ENCODE data around the gene SAMD13.
A peak's percentile ranks its signal among the peaks of the same experiment; 100 is the strongest.

SAMD13 gene

DNA sequence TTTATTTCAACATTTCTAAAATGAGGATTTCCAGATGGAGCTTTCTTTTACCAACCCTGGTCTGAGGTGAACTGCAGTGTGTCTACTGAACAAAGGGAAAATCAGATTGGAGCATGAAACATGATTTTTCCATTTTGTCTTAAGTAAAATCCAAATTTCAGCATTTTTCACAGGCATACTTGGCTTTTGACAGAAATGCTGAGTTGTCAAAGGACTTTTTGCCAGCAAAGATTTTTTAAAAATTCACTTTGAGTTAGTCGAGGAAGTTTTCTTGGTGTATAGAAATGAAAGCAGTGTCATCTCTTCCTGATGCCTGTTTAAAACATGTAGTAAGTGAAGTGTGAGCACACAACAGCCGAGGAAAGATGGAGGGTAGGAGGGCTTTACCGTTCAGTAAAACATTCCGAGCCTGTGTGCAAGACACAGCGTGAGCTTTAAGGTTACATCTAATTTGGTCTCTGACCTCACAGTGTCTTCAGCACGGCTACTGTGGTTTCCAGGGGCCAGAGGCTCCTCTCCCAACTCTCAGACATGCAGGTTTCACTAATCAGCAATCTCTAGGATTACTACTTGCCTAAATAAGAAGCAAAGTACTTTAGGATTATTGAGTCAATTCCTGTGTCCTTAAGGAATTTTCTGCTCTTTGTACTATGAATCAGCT is 45.9 kb downstream of the SAMD13 start:
- no peak for DNase-seq

DNA sequence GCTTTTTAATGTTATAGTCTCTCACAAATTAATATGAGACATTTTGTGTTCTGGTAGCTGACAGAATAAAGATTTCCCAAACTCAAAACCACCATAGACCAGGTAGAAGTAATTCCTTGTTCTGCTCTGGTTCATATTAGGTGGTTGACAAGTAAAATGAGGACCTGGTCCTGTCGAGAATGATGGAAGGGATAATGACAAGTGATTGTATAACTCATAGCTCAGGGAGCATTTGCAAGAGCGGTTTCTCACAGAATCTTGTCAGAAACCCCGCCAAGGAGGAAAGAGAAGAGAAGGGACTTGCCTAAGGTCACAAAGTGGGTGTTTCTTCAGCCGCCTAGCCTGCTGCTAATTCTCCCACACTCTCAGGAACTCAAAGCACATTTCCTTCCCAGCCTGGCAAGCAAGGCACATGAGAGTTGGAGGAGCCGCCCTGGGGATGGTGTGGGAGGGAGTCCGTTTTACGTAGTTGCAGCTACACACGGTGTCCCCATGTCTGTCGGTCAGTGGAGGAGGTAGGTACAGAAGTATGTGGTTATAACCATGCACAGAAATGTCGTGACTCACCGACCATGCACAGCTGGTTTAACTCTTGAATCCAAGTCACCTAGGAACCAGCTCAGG is 46.5 kb downstream of the SAMD13 start:
- DNase-seq, result no peak

DNA sequence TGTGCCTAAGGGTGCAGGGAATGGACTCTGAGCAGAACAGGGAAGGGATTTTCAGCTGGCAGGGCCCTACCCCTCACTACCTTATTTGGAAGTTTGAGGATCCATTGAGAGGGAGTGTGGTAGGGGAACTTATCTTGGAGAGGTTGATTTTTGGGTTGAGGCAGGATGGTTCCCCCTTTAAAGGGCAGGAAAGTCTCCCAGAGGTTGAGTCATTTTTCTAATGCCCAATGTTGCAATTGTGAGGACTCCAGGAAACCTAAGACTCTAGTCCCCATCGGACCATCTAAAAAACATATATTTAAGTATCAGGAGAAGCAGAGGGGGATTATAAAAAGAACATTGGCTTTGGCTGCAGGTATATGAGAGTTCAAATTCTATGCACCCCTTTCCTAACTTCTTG is 47.3 kb downstream of the SAMD13 start:
- no peak for DNase-seq

DNA sequence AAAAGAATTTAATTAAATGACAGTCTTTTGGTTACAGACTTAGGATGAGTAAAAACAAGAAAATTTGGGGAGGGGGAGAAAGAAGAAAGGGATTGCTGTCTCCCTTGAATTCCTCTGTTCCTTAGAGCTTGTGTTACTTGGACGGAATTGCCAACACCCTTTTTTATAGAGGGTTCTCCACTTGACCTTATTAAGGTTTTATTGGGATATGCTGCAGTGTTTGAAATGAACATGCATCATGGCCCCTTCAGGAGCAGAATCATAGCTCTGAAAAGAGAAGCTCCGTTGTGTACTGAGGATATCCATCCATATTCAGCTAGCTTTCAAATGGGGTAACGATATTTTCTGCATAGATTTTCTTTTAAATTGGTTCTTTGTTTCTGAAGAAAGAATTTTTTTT is 48.6 kb downstream of the SAMD13 start:
- no peak for DNase-seq

DNA sequence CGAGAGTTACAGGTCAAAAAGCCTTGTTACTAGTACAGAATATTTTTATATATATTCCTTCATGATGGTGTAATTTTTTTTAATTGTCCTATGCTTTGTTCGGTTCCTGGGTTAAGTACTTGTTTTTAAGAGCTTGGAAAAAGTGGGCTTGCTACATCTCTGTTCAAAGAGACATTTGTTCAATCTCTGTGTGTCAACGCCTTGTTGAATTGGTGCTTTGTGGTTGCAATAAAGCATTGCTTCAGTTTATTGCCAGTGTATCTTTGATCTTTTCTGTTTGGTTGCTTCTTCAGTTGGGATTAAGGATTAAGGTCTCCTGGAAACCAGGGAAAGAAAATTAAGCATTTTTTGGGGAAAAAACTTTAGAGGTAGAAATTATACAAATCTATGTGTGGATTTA is 49.0 kb downstream of the SAMD13 start:
- no peak for DNase-seq

DNA sequence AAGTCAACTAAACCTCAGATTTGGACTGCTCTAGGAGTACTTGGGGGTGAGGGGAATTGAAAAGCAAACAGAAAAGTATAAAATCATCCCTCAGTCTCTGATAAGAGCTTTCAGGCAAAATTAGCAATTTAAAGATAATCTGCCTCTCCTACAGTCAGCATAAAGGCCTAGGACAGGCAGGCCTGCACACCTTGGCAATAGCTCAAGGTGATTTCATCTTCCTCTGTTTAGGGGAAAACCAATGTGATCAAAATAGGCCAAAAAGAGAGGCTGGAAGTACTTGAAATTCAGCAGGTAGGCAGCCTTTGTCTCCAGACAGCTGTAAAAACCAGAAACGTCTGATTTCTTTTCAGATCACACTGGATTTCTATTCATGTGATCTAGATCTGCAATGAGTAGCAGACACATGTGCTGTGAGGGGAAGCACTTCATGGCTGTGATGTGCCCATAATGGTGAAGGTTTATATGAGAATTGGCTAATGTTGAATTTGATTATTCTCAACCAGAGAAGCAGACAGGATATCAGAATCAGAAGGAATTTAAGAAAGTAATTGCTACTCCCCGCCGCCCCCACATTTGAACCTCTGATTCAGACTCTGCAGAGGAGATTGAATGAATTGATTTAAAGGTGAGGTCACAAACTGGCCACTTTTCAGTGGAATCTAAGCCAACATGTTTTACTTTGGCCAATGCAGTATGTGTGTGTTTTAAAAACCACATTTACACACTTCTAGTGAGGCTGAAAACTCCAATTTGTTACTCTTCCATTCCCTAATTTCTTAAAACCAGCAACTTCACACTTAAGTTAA is 51.0 kb downstream of the SAMD13 start:
- no peak for DNase-seq

DNA sequence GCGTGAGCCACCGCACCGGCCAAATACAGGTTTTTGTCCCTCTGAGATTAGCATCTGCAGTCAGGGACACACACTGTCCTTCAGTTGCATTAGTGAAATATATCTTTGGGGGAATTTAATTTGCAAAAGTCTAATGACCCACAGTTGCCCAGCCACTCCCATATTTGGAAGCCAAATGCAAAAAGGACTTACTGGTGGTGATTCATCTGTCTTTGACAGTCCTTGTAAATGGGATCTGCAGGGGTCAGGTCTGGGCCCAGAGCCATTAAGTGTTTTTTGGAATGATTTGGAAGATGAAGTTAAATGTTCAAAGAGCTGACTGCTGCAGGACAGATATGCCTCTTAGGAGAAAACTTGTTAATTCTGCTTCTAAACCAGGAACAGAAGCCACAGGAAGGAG is 52.2 kb downstream of the SAMD13 start:
- DNase-seq, result no peak

DNA sequence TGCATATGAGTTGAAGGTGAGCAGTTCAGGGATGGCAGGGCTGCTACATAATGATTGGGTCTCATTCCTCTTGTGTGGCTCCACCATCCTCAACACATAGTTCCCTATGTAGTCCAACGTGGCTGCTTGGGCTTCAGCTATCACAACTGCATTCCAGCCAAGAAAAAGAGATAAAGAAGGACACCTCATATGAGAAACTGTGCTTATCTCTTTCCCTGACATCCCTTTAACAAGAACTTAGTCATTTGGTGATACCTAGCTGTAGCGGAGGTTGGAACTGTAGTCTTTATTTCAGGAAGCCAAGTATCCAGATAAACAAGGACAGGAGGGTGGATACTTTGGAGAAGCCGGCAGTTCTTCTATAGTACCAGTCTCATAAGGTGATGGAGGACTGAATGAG is 54.0 kb downstream of the SAMD13 start:
- DNase-seq, result no peak

DNA sequence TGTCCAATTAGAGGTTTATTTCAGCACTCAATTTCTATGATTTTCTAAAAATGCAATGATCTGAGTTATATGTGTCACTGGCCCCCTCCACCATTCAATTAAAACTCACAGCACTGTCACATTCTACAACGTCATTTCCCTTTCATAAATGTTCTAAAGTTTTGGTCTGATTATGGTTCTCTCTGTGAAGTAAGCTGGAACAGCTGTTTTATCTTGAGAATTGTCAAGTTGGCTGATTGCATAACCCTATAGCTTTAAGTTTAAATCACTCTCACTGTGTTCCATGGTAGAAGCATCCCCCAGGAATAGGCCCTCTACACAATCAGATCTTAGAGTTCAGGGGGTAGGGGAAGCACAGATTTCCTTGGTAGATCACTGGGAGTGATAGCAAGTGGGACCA is 55.4 kb downstream of the SAMD13 start:
- DNase-seq, result no peak

DNA sequence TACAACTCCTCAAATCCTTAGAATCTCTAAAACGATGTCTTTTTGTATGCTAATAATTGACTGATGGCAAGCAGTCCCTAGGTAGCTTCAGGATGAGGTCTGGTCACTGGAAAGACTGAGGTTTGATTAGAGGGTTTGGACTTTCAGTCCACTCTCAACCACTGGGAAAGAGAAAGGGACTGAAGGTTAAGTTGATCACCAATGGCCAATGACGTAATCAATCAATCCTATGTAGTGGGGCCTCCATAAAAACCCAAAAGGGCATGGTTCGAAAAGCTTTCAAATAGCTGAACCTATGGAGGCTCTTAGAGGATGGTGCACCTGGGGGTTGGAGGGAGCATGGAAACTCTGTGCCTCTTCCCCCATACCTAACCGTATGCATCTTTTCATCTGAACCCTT is 57.2 kb downstream of the SAMD13 start:
- DNase-seq, result no peak

DNA sequence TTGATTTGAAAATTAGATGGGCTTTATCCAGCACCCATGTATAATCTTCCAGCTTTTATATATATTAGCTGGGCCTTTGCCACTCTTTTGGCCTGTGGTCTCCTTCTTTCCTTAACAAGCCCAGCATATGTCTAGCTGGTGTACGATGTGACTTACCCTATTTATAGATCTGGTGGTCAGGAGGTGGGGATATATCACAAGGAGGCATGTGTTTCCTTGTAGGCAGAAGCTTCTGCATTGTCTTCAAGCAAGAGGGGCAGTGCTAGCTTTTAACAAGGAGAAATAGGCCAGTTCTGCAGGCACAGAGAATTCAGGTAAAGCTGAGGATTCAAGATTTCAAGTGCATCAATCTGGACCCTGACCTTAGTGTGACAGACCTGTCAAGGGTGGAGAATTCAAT is 58.8 kb downstream of the SAMD13 start:
- no peak for DNase-seq

DNA sequence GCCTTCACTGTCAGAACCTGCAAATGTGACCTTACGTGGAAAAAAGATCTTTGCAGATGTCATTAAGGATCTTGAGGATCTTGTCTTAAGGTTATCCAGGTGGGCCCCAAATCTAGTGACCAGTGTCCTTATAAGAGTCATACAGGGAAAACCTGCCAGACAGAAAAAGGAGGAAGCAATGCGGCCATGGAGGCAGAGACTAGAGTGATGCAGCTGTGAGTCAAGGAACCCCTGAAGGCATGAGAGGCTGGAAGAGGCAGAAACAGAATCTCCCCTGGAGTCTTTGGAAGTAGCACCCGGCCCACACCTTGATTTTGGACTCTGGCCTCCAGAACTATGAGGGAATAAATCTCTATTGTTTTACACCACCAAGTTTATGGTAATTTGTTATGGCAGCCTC is 60.3 kb downstream of the SAMD13 start:
- no peak for DNase-seq

DNA sequence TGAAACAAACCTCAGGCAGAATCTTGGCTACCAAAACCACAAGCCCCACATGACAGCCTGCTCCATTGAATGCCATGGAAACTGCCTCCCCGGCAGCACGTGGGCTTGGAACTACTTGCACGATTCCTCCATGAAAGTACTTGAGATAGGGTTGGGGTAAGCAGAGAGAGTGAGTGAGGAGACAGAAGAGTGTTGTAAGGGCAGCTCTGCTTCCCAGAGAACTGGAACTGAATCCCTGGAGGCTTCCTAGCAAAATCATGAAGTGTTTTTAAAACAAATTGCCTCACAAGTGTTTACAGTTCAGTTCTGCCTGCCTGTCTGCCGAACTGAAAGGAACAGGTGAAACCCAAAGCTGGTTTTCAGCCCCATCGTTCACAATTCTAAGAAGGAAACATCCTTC is 61.5 kb downstream of the SAMD13 start:
- peak; percentile 86 for DNase-seq

DNA sequence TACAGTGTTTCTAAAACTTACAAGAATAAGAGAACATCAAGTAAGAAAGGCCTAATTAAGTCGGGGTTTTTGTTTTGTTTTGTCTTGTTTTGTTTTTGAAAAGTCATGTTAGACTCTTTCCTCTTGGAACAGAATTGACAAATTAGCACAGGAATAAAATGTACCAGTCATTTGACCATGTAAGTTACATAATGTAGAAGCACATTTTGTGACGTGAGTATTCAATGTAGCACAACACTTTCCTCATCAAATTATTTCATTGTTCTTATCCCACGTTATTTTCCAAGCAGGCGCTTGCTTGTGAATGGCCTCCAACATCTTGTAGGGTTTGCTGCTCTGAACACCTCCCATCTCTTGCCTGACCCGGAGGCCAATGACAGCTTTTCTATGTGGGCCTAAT is 62.1 kb downstream of the SAMD13 start:
- DNase-seq, result no peak

DNA sequence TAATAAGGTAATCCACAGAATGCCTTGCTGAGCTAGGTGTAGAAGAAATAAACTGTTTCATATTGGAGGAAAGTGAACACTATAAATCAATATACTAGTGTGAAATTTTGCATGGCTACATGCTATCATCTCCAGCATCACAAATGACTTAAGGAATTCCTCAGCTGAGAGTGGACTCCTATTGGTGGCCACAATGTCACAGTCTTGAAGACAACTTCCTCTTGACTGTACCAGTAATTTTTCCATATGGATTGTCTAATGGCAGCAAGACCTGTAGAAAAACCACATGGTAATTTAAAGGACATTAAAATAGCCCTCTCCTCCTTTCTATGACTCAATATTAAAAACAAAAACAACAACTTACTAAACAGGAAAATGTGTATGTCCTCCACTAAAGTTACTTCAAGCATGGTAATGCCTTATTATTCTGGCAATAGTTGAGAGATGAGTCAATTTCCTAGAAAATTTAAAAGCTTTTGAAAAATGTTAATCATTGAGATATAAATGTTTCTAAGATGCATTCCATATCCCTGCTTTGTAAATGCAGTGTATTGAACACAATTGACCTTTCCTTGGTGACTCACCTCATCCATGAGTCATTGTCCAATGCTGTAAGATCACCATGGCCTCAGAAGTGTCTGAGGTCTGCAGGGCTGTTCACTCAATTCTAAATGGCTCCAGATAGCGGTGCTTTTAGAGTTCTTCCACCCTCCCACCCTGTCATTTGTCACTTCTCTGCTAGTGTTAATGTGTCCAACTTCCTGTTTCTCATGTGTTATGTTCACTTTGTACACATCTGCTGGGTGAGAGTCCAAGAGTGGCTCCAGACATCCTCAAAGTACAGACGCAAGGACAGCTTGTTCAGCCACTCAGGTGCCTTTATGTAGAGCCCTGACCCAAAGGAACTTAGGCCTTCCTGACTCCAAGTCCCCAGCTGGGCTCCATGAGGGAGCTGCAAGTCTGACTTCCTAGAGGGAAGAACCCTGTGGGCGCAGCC is 64.0 kb downstream of the SAMD13 start:
- DNase-seq, result peak; percentile 53

DNA sequence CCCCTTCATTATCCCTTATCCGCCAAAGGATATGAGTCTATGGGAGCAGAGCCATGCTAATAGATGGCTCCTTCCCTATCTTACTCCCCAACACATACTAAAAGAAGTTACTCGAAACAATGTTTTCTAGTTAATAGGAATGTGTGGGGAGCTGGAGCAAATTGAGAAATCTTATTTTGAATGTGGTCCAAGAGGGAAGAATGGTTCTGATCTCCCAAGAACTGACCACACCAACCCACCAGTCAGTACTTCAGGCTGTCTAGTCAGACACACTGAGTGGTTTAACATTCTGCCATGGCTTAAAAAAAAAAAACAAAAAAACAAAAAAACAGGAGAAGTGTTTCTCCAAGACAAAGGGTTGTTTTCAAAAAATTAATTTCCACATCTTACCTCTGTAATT is 65.3 kb downstream of the SAMD13 start:
- no peak for DNase-seq

DNA sequence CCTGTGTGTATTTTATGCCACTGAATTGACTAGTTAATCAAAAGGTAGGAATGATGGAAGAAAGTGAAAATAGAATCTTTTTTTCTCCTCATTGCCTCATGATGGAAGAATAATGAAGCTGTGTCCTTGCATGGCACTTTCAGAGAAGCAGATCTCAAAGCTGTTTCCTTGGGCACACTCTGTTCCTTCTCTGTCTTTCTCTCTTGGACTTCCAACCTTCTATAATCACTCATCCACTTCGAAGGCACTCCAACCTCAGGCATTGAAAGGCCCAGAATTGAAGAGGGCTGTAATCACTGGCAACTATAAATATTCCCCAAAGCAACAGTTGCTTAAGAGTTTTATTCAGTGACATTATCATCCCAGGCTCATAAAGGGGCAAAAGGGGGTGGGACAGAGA is 65.7 kb downstream of the SAMD13 start:
- DNase-seq, result peak; percentile 27

DNA sequence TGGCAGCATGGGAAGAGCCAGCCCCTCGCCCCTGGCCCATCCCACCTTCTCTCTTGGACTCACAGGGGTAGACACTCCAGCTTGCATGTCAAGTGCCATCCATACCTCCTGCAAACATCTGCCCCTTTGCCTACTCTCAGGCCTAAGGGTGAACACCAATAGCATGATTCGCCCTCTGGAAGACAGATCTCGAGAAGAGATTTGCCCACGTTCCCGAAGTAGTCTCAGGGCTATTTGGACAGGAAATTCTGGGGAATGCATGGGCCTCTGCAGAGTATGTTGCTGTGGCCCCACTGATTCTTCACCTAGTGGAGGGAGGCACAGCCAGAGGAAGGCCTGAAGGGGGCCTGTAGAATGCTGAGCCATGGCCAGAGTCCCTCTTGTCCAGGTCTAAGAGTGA is 66.9 kb downstream of the SAMD13 start:
- DNase-seq, result no peak

DNA sequence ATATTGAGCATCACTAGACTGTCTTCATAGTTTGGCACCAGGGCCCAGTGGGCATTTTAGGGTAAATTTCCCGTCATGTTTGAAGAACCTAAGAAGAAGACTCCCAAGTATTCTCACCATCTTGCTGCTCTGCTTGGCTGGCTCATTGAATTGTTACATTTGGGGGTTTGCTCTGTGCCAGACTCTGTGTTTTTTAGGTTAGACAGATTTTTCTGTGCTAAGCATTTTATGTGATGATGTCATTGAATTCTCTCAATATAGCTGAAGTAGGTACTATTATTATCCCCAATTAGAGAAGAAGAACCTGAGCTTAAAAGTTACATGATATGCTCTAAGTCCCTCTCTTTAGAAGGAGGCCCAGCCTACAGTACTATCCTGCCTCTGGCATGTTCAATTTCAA is 68.8 kb downstream of the SAMD13 start:
- peak; percentile 26 for DNase-seq

DNA sequence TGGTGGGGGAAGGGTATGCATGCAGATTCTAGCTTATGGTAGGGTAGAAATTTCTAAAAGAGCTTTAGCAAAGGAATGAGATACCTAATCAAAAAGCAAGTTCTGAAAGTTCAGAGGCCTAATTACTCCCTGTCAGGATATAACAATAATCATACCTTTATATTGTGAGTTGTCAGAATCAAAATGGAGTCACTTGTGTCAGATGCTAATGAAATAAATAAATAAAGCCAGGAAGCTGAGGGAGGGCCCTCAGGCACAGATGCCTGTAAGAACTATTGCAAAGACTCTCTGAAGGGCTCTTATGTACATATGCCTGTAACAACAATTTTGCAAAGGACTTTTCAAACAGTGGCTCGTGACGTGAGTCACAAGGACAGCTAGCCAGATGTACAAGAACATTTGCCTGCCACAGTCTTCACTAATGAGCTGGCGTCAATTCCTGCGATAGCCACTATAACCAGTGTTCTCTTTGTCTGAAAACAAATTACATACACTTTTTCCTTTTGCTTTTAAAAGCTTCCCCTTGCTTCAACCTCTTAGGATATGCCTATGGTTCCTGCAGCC is 69.4 kb downstream of the SAMD13 start:
- DNase-seq, result peak; percentile 97

DNA sequence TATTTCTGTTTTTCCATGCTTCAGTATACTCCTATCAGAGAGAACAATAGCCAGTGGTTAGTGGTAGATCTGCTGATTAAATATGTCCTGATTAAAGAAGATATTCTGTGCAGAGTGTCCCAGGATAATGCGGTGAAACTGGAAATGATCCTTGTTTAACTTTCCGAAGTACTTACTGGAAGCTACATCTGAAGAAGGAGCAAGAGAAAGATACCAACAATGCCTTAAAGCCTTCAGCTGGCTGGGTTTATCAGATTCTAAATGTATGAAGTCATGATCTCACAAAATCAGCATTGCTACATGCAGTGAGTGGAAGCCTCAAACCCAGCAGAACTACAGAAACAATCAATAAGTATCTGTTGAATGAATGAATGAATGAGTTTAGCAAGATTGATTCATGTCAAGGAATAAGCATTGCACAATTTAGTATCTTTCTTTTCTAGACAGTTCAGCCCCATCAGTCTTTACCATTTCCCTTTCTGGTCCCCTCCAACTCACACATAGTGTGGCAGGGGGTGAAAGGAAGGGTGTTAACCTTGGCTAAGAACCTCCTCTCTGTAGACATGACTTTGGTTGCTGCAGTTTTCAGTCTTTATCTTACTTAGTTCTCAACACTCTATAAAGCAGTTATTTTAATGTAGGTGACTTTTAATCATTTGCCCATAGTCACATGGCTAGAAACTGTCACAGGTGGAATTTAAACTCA is 72.1 kb downstream of the SAMD13 start:
- DNase-seq, result no peak
